ENCODE measurements around the gene ERFE. TPM values are rescaled to one million over a fixed set of nuclear protein-coding genes. Genes with fewer than 3 reads are reported as not detected.

The ERFE gene
- total RNA-seq, 1 donor from 2014 or later, result 2.6 TPM

DNA sequence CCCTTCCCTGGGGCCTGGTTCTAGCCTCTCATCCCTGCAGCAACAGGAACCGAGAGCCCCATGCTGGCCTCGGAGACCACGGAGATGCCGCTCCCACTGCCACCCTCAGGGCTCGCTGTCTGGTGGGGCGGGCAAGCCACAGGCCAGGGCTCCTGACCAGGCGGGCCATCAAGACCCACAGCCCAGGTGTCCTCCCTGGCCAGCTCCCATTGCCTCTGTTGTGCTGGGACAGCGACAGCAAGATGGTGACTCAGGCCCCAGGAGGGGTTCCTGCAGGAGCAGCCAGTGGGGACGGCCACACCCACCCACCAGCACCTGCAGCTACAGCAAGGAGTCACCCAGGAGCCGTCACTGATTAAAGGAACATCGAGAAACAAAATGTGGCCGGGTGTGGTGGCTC lies 12.9 kb upstream of the ERFE start:
- no peaks in the 10 kb centered on the region for H3K9me3 Mint-ChIP-seq
- no peaks in the 10 kb centered on the region for H3K36me3 Mint-ChIP-seq (ENCODE audit: low read depth)
- DNase-seq (ENCODE audit: low read depth, low spot score), result no peak
- no peaks in the 10 kb centered on the region for H3K4me1 Mint-ChIP-seq
- no peak overlapping the region for H3K4me3 Mint-ChIP-seq
- TF ChIP-seq CTCF (conservative IDR thresholded peaks at IDR 0.05), result no peak
- H3K27me3 Mint-ChIP-seq (ENCODE audit: low read depth), result no peaks in the 10 kb centered on the region
- H3K27ac Mint-ChIP-seq (ENCODE audit: unreplicated experiment), result no peak overlapping the region

DNA sequence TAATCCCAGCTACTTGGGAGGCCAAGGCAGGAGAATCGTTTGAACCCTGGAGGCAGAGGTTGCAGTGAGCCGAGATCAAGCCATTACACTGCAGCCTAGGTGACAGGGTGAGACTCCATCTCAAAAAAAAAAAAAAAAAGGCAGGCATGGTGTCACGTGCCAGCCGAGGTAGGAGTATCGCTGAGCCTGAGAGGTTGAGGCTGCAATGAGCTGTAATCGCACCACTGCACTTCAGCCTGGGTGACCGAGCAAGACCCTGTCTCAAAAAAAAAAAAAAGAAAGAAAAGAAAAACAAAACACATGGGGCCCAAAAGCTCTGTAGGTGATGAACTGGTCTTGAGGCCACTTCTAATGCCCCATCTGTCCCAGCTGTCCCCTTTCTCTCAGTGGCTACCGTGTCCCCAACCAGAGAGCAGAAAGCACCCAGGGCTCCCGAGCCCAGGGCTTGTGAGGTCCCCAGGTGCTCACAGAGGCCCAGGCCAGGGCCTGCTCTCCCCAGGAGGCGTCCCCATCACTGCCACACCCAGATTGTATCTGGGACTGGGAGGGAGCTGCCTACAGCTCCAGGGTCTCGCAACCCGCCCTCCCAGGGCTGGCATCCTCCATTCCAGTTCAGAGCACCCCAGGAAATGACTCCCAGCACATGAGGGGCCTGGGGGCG lies 11.8 kb upstream of the ERFE start:
- Mint-ChIP-seq H3K36me3 (ENCODE audit: low read depth) (no peaks in the 10 kb centered on the region), H3K27ac (ENCODE audit: unreplicated experiment) (no peak overlapping the region), H3K4me1 (no peaks in the 10 kb centered on the region), H3K4me3 (no peak overlapping the region), H3K9me3 (no peaks in the 10 kb centered on the region), H3K27me3 (ENCODE audit: low read depth) (no peaks in the 10 kb centered on the region)
- no peak for TF ChIP-seq CTCF (conservative IDR thresholded peaks at IDR 0.05)
- DNase-seq (ENCODE audit: low read depth, low spot score), result no peak

DNA sequence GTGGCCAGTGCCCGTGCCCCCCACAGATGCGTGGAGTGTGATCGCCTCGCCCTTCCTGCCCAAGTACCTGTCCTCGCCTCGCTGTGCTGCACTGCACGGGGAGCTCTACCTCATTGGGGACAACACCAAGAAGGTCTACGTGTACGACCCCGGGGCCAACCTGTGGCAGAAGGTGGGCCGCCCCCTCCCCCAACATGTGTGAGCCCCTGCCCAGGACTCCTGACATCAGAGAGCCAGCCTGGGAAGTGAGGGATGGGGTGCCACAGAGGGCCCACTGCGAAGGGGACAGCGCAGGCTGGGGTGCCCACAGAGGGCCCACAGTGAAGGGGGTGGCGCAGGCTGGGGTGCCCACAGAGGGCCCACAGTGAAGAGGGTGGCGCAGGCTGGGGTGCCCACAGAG lies 9.8 kb upstream of the ERFE start:
- no peaks in the 10 kb centered on the region for H3K9me3 Mint-ChIP-seq
- H3K4me1 Mint-ChIP-seq, result no peaks in the 10 kb centered on the region
- H3K27ac Mint-ChIP-seq (ENCODE audit: unreplicated experiment), result no peak overlapping the region
- H3K4me3 Mint-ChIP-seq, result no peak overlapping the region
- H3K36me3 Mint-ChIP-seq (ENCODE audit: low read depth), result no peaks in the 10 kb centered on the region
- DNase-seq (ENCODE audit: low read depth, low spot score), result no peak
- no peaks in the 10 kb centered on the region for H3K27me3 Mint-ChIP-seq (ENCODE audit: low read depth)
- TF ChIP-seq CTCF (conservative IDR thresholded peaks at IDR 0.05), result no peak

GRCh38 chr2:238149841-238150572 lies 8.8 kb upstream of the ERFE start:
- no peaks in the 10 kb centered on the region for H3K9me3 Mint-ChIP-seq
- no peak for TF ChIP-seq CTCF (conservative IDR thresholded peaks at IDR 0.05)
- H3K4me3 Mint-ChIP-seq, result no peak overlapping the region
- no peaks in the 10 kb centered on the region for H3K27me3 Mint-ChIP-seq (ENCODE audit: low read depth)
- H3K4me1 Mint-ChIP-seq, result no peaks in the 10 kb centered on the region
- H3K27ac Mint-ChIP-seq (ENCODE audit: unreplicated experiment), result no peak overlapping the region
- H3K36me3 Mint-ChIP-seq (ENCODE audit: low read depth), result no peaks in the 10 kb centered on the region
- no peak for DNase-seq (ENCODE audit: low read depth, low spot score)

DNA sequence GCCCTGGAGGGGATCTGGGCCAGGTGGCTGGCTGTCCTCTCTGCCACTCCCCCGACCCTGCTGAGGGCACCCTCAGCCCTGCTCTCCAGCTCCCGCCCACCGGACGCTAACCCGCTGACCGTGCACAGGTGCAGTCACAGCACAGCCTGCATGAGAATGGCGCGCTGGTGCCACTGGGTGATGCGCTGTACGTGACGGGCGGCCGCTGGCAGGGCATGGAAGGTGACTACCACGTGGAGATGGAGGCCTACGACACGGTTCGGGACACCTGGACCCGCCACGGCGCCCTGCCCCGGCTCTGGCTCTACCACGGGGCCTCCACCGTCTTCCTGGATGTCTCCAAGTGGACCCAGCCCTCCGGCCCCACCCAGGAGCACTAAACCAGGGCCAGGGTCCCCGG lies 8.1 kb upstream of the ERFE start:
- Mint-ChIP-seq H3K36me3 (ENCODE audit: low read depth) (no peaks in the 10 kb centered on the region), H3K27me3 (ENCODE audit: low read depth) (no peaks in the 10 kb centered on the region), H3K4me3 (no peak overlapping the region), H3K9me3 (no peaks in the 10 kb centered on the region), H3K4me1 (no peaks in the 10 kb centered on the region), H3K27ac (ENCODE audit: unreplicated experiment) (no peak overlapping the region)
- no peak for DNase-seq (ENCODE audit: low read depth, low spot score)
- no peak for TF ChIP-seq CTCF (conservative IDR thresholded peaks at IDR 0.05)

All from neural crest cell (in vitro differentiated cells).